HK-2 (cell line): ENCODE data around the gene PGBD5.

Experiments used
- DNase-seq: peaks from one replicate; pipeline ENCODE4 v3.0.0-alpha.2; 2018; ENCODE audit not compliant: unreplicated experiment

The PGBD5 gene

GRCh38 chr1:230347896-230348295 is 78.2 kb downstream of the PGBD5 start:
- DNase-seq, result no peak

- DNase-seq, result no peak
Observed at GRCh38 chr1:230345139-230345885, 80.8 kb downstream of the PGBD5 start.

DNA sequence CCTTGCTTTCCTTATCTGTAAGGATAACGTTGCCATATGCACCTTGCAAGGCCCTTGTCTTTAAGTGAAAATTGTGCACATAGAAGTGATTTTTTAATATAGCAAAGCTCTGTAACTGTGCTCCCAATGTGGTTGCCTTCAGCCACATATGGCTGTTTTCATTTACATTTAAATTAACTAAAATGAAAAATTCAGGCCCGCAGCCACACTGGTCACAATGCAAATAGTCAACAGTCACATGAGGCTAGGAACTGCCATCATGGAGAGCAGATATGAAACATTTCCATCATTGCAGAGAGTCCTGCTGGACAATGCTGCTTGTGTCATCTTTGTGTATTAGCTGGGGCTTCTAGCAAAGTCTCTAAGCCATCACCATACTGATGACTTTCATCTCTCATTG is 83.4 kb downstream of the PGBD5 start:
- no peak for DNase-seq

- DNase-seq, result no peak
Observed at GRCh38 chr1:230342019-230342418, 84.1 kb downstream of the PGBD5 start.

DNA sequence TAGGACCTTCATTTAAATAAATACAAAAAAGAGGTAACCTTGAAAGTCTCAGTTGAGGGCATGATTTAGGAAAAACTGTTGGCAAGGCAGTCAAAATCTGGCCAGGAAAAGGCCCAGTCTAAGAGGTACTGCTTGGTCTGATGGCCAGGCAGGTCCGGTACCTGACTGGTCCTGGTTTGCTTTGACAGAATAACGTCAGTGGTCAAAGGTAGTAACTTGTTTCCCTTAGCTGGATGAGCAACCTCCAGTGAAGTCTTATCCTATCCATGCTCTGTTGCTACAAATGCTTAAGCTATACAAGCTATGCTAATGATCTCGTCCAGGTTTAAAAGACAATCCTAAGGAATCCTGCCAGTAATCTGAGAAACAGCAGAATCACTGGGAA is 85.0 kb downstream of the PGBD5 start:
- DNase-seq, result no peak

- DNase-seq, result no peak
Observed at GRCh38 chr1:230340526-230341161, 85.5 kb downstream of the PGBD5 start.

DNA sequence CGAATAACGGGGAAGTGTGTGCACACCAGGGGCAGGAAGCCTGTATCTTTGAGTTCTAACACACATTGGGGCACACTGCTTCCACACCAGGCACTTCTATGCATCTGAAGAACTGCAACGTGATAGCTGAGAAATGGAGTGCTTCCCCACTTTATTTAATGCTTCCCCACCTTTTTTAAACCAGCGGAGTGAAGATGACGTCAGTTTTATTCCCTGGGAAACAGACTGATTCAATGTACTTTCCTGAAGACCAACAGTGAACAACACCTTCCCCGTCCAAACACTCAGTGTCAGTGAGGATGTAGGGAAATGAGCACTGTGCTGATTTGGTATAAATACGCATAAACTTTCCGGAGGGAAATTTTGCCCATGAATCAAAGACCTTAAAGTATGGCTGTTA is 87.1 kb downstream of the PGBD5 start:
- DNase-seq, result no peak

DNA sequence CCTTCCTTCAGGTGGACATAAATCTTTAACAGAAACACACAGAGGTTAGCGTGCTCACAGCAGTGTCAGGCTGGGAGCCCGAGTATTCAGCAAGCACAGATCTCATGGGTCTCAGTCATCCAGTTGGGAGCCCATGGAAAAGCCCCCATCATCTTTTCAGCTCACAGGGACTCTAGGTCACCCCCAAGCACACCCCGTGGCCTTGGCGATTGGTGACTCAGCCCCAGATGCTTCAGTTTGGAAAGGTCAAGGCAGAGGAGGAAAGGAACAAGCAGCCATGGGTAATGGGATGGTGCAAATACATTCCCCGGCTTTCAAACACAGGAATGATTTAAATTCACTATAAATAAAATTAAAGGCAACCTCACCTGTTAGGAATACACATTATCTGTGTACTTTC is 88.9 kb downstream of the PGBD5 start:
- DNase-seq, result no peak

DNA sequence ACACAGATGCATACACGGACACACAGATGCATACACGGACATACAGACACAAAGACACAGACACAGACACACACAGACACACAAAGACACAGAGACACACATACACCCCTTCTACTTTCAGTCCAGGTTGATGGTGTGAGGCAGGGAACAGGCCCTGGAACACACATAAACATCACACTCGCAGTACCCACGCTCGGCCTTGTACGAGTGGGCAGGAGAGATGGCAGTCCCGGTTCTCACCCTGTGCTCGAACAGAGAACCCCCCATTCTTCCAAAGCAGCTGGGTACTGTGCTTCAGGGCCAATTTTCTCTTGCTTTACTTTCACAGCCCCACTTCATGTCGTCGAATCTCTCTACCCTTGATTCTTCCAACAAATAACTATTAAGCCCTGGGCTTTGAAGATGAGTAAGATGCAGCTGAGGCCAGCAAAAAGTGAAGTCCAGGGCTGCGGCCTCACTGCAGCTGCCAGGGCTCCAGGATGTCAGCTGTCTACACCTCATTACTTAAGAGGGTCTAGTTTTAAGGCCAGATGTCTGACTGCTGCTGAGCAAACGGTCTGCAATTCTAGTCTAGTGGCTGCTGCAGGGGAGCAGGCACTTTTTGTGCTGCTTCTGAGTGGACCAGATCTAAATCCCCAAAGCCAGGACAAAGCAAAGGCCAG is 90.1 kb downstream of the PGBD5 start:
- no peak for DNase-seq

- DNase-seq, result no peak
Observed at GRCh38 chr1:230334447-230334837, 91.7 kb downstream of the PGBD5 start.

GRCh38 chr1:230333590-230334446 is 92.3 kb downstream of the PGBD5 start:
- DNase-seq, result no peak

DNA sequence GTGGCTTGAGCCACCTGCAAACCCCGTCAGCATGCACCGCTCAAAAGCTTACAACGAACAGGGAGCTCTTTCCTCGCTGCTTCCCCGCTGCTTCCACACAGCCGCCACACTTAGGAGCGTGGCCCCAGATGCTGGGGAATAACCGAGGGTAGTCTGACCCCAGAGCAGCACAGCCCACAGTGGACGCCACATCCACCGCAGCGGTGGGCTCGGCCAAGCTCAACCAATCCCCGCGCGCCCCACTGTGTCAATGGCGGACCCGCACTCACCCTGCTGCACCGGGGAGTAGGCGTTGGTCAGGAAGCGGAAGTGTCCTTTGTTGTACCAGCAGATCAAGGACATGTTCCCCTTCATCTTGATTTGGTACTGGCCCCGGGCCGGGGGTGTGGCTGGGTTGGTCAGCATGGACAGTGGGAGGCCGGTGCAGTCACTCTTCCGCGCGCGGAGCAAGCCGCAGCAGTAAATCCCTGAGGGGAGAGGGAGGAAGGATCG is 93.5 kb downstream of the PGBD5 start:
- DNase-seq, result no peak

GRCh38 chr1:230332061-230332460 is 94.1 kb downstream of the PGBD5 start:
- no peak for DNase-seq

GRCh38 chr1:230330157-230330556 is 96.0 kb downstream of the PGBD5 start:
- no peak for DNase-seq

DNA sequence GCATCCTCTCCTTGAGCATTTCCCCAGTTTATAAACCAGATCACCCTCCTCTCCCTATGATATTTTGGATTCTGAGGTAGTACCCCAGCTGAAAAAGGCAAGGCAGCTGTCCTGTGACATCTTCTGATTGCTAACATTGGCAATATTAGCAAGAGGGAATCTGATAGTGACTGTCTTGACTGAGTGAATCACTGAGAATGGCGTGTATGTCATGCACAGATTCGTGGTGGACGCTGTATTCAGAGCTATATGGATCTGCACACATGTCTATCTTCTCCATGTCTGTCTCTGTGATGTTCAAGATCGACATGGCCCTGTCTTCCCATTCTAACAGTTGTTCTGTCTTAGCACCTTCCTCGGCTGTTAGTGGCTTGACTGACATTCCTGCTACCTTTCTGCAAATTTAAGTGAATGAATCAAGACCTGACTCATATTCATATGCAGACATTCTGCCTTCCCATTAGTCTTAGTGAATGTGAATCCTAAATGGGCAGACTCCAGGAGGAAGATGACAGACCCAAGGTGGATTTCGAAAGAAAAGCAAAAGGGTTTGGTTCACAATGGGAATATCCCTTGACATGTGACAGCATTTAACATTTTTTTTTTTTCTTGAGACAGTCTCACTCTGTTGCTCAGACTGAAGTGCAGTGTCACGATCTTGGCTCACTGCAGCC is 97.7 kb downstream of the PGBD5 start:
- DNase-seq, result peak; percentile 25

DNA sequence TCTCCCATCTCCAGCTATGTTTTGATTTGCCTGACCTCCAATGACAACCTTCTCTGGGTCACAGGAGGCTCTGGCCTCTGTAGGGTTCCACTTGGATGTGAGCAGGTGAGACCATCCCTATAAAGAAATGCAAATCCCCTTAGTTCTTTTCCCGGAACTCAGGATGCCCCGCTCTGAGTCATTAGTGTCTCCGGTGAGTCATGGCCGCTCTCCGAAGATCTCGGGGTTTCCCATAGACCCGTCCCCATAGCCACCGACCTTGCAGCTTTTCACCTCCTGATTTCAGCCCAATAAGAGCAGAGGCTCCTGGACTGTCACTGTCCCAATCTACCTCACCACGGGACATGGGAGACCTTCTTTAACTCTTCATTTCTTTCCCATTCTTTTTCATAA is 98.2 kb downstream of the PGBD5 start:
- DNase-seq, result peak; percentile 73

- no peak for DNase-seq
Observed at GRCh38 chr1:230326971-230327891, 98.9 kb downstream of the PGBD5 start.

DNA sequence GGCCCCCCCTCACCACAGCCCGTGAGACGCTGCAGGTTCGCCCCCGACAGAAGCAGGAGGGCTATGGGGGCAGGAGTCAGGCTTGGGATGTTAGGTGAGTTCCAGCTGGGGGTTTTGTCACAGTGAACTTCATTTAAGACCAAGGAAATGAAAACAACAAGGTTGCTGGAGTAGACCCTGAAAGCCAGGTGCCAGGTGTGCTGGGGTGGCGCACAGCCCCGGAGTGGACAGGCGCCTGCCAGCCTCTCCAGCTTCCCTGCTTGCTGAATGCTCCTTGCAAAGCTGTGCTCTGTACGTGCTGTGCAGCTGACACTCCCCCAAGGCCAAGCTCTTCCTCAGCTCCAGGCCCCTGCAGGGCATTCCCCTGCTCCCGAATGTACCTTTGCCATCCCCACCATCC is 102.4 kb downstream of the PGBD5 start:
- no peak for DNase-seq

- no peak for DNase-seq
Observed at GRCh38 chr1:230322967-230323547, 103.1 kb downstream of the PGBD5 start.

DNA sequence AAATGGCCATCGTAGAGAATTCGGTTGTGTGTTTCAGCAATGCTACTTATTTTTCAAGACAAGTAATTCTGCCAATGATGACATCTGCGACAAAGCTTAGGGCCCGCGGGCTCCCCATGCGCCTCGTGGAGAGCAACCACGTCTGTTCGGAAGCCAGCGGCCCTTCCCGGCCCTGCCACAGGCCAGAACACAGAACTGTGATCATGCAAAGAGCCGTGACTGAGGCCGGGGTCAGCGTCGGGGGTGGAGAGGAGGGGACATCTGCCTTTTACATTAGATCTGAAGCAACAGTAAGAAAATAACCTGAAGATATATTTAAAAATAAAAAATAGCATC is 103.7 kb downstream of the PGBD5 start:
- DNase-seq, result no peak
